Smooth muscle cell (in vitro differentiated cells): ENCODE measurements around the gene FBXW9. TPM values are rescaled to one million over a fixed set of nuclear protein-coding genes. Genes with fewer than 3 reads are reported as not detected.

Experiments used
- DNase-seq: peaks from one replicate; lab custom pipeline; 2025; ENCODE audit not compliant: unreplicated experiment; lab: John Stamatoyannopoulos, UW
- H2AFZ ChIP-seq: fragments of 200-600 bp; sonication (generic); 2 replicates; pipeline ENCODE4 v1.6.0; 2016; ENCODE audit warnings: antibody characterized with exemption, low read depth, mild to moderate bottlenecking
- H3F3A ChIP-seq: fragments of 200-600 bp; sonication (generic); 2 replicates; pipeline ENCODE4 v1.6.0; 2017; ENCODE audit warnings: antibody characterized with exemption, low read depth
- H3K27ac ChIP-seq: fragments of 200-600 bp; sonication (generic); 2 replicates; pipeline ENCODE4 v1.5.1; 2016; ENCODE audit warnings: low read depth, mild to moderate bottlenecking
- H3K27me3 ChIP-seq: fragments of 200-600 bp; sonication (generic); 2 replicates; pipeline ENCODE4 v1.6.1; 2016; ENCODE audit warnings: low read depth, mild to moderate bottlenecking
- H3K36me3 ChIP-seq: fragments of 200-600 bp; sonication (generic); 2 replicates; pipeline ENCODE4 v1.5.1; 2016; ENCODE audit warnings: low read depth
- H3K4me1 ChIP-seq: fragments of 200-600 bp; sonication (generic); 2 replicates; pipeline ENCODE4 v1.5.1; 2016; ENCODE audit warnings: low read depth
- H3K4me2 ChIP-seq: fragments of 200-600 bp; sonication (generic); 2 replicates; pipeline ENCODE4 v1.6.0; 2016; ENCODE audit warnings: mild to moderate bottlenecking
- H3K4me3 ChIP-seq: fragments of 200-600 bp; sonication (generic); 2 replicates; pipeline ENCODE4 v1.5.1; 2016; ENCODE audit warnings: mild to moderate bottlenecking
- H3K79me2 ChIP-seq: fragments of 200-600 bp; sonication (generic); 2 replicates; pipeline ENCODE4 v1.6.0; 2016; ENCODE audit warnings: low read depth, mild to moderate bottlenecking
- H3K9ac ChIP-seq: fragments of 200-600 bp; sonication (generic); 2 replicates; pipeline ENCODE4 v1.6.0; 2016; ENCODE audit warnings: low read depth
- H3K9me3 ChIP-seq: fragments of 200-600 bp; sonication (generic); replicated peaks from 2 replicates; pipeline ENCODE4 v1.5.1; 2016; ENCODE audit warnings: low read depth
- H4K20me1 ChIP-seq: fragments of 200-600 bp; sonication (generic); 2 replicates; pipeline ENCODE4 v1.6.0; 2016; ENCODE audit warnings: low read depth
- WGBS: methylation state at CpG from one replicate; pipeline ENCODE4 v1.1.7; 2016; ENCODE audit warnings: low lambda C conversion rate; 5-methylcytosine and 5-hydroxymethylcytosine counted together
- polyA plus RNA-seq: library from polyadenylated mRNA; unstranded; fragments of >200 nt; fragmentation: Nextera tagmentation; extraction: Ambion mirVana; gene quantifications from 2 replicates; pipeline ENCODE4 v1.2.1, GENCODE V29; 2016
- total RNA-seq: library from RNA; depleted of rRNA; stranded (reverse); fragments of >200 nt; gene quantifications from 2 replicates; pipeline ENCODE4 v1.2.3, GENCODE V29; 2014
- TF ChIP-seq, protein P1 (sequence below): fragments of 200-600 bp; sonication (generic); IDR thresholded peaks from 2 replicates; pipeline ENCODE4 v1.5.1; 2017; ENCODE audit warnings: borderline replicate concordance, mild to moderate bottlenecking, antibody characterized with exemption; ENCODE audit not compliant: insufficient read depth, poor library complexity, severe bottlenecking

Gene FBXW9
- total and polyA plus RNA-seq, 2 experiments from 2014 or later, result 9.1 to 17.3 TPM

DNA sequence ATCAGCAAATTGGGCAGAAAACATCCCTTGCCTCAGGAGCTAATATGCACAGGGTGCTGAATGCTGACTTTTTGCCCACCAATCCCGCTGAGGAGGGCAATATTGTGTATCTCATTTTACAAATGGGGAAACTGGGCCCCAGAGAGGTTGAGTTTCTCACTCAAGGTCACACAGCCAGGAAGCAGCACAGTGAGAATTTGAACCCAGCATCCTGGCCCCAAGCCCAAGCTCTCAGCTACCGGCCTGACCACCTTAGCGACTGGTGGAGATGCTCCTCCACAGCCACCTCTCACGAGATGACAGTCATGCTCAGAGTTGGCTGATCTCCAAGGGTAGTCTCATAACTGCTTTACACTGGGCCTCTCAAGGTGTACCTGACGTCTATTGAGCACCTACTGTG is 3.5 kb downstream of the FBXW9 start:
- no peaks in the 10 kb centered on the region for H4K20me1 ChIP-seq
- no peak overlapping the region for H3K27ac ChIP-seq
- peaks cover under 1% of the 10 kb centered on the region for H3F3A ChIP-seq
- no peaks in the 10 kb centered on the region for H3K9me3 ChIP-seq
- no peak for DNase-seq
- H3K4me2 ChIP-seq, result no peak overlapping the region
- TF ChIP-seq, protein P1, sequence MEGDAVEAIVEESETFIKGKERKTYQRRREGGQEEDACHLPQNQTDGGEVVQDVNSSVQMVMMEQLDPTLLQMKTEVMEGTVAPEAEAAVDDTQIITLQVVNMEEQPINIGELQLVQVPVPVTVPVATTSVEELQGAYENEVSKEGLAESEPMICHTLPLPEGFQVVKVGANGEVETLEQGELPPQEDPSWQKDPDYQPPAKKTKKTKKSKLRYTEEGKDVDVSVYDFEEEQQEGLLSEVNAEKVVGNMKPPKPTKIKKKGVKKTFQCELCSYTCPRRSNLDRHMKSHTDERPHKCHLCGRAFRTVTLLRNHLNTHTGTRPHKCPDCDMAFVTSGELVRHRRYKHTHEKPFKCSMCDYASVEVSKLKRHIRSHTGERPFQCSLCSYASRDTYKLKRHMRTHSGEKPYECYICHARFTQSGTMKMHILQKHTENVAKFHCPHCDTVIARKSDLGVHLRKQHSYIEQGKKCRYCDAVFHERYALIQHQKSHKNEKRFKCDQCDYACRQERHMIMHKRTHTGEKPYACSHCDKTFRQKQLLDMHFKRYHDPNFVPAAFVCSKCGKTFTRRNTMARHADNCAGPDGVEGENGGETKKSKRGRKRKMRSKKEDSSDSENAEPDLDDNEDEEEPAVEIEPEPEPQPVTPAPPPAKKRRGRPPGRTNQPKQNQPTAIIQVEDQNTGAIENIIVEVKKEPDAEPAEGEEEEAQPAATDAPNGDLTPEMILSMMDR, result no peak
- no peak overlapping the region for H3K4me3 ChIP-seq
- no peaks in the 10 kb centered on the region for H3K79me2 ChIP-seq
- H3K9ac ChIP-seq, result no peak overlapping the region
- no peaks in the 10 kb centered on the region for H3K36me3 ChIP-seq
- 98% methylated on average over 5 of the region's 5 CpGs for WGBS
- peaks cover 6% of the 10 kb centered on the region for H3K4me1 ChIP-seq
- H2AFZ ChIP-seq, result no peak overlapping the region
- no peaks in the 10 kb centered on the region for H3K27me3 ChIP-seq

DNA sequence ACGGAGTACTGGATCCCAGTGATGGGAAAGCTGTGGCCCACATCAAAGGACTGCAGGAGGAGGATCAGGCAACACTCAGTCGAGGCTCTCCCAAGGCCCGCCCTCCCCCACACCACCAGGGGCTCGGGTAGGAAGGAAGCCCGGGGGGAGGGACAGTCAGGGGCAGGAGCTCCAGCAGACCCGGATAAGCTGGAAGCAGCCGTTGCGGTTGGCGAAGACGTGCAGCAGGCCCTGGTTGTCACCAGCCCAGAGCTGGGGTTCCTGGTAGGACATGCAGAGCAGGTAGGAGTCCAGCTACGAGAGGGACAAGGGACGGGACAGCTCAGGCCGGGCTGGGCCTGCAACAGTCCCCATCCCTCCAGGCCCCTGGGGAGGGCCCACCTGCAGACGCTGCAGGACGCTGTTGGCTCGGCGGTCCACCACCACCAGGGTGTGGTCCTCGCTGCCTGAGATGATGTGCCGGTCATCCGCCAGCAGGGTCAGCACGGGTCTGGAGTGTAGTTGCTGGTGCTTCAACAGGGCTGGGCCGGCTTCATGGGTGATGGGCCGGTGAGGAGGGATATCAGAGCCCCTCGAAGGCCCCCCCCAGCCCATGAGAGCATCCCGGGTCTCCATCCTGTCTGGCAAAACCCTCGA is 6.7 kb downstream of the FBXW9 start:
- TF ChIP-seq, protein P1, result no peak
- Histone ChIP-seq H3K9me3 (no peaks in the 10 kb centered on the region), H2AFZ (no peak overlapping the region), H4K20me1 (no peaks in the 10 kb centered on the region), H3K4me1 (no peaks in the 10 kb centered on the region), H3K27me3 (no peaks in the 10 kb centered on the region), H3K79me2 (no peaks in the 10 kb centered on the region), H3K27ac (no peak overlapping the region), H3K9ac (no peak overlapping the region), H3K36me3 (no peaks in the 10 kb centered on the region), H3F3A (no peaks in the 10 kb centered on the region), H3K4me2 (no peak overlapping the region), H3K4me3 (no peak overlapping the region)
- DNase-seq, result no peak
- 94% methylated on average over 22 of the region's 26 CpGs for WGBS

DNA sequence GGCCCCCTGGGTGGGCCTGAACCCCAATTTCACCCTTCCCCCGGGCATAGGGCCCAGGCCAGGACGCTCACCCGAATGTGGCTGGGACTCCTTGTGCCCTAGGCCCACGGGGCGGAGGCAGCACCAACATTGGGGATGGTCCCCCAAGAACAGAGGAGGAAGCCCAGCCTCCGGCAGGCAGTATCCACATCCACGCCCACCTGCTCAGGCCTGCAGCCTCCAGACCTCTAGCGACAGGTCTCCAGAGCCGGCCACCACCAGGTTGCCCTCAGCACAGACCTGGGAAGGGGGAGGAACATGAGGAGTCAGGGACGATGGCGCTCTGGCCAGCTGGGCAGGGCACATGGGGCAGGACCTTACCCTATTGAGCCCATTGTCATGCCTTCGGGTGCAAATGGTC is 7.4 kb downstream of the FBXW9 start:
- H3K27ac ChIP-seq, result no peak overlapping the region
- no peak overlapping the region for H2AFZ ChIP-seq
- H3K36me3 ChIP-seq, result no peaks in the 10 kb centered on the region
- H3K9me3 ChIP-seq, result no peaks in the 10 kb centered on the region
- H3F3A ChIP-seq, result no peaks in the 10 kb centered on the region
- no peaks in the 10 kb centered on the region for H3K79me2 ChIP-seq
- no peaks in the 10 kb centered on the region for H4K20me1 ChIP-seq
- no peak overlapping the region for H3K4me3 ChIP-seq
- WGBS, result 94% methylated on average over 12 of the region's 12 CpGs
- DNase-seq, result no peak
- no peaks in the 10 kb centered on the region for H3K4me1 ChIP-seq
- H3K27me3 ChIP-seq, result no peaks in the 10 kb centered on the region
- TF ChIP-seq, protein P1, result no peak
- H3K9ac ChIP-seq, result no peak overlapping the region
- no peak overlapping the region for H3K4me2 ChIP-seq
